ENCODE measurements around the gene DAD1.
"Not testable (repeated sequence)": the region's sequence is repeated elsewhere in the genome, so short reads cannot be mapped to it uniquely, and the experiment has no call there.

DAD1 gene

DNA sequence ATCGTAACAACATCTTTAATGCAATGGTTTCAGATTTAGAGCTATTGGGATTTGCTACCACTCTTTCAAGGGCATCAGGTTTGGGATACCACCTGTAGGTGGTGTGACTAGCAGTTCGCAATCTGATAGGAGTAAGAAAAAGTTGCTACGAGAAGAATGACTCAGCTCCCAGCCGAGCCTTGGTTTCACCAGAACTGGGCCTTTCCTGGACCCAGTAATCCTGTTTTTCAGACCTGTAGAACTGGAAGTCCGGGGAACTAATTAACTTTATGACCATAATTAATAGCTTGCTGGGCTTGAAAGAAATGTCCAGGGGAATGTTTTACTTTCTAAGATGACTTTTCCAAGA is 9.8 kb upstream of the DAD1 start:
- DNase-seq: peak in 9 of 56 donors; percentile 1 to 30 (median 17)

DNA sequence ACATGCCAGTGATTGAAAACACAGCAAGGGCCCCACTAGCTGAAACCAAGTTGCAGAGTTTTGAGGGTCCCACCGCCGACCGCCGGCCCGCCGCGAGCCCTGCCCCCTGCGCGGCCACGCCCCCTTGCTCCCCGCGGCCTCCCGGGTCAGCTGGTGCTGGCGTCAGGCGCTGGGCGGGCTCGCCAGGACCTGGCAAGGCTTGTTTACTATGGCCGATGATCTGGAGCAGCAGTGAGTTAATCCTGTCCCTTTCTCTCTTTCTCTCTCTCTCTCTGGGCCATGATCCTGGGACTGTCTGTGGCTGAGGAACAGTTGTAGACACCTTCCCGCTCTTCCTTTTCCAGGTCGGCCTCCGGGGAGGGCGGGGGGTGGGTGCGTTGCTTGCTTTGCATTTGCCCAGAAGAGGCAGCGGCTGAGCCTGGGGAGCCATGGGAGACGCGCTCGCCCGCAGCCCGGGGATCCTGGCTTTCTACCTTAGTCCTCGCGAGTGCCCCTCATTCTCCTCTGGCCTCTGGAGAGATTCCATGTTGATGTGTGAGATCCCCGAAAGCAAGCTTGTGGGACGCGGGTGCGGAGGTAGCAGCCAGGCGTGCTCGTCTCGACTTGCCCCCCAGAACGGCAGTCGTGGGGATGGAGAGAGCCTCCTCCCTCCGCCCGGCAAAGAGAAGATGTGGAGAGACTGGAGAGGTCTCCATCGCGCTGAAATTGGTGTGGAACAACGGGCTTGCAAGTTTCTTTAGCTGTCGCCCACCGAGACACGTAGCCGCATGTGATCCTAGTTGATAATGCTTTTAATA is 9.3 kb upstream of the DAD1 start, which contains the start of gene ABHD4:
Gene ABHD4 (plus strand): TSS at position 202 of the 797 bp plus-strand sequence. CDS start 7 bp downstream, at position 209.
- peak in 53 of 56 donors; percentile 36 to 87 (median 71) for DNase-seq

GRCh38 chr14:22597771-22598098 is 8.7 kb upstream of the DAD1 start:
- no peak for DNase-seq

DNA sequence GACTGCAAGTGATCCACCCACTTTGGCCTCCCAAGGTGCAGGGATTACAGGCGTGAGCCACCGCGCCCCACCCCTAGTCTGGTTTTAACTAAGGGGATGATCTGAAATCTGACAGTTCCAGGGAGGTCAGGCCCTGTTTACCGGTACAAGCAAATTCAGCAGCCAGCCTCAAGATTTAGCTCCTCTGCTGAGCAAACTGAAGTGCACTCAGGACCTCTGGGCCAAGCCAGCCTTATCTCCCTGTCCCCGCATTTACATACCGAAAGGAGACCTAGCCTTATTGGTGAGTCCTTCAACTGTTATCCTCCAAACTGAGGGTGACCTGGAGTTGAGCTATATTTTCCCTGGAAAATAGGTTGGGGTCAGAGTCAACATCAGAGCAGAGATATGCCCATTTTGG is 8.2 kb upstream of the DAD1 start:
- DNase-seq: no peak

DNA sequence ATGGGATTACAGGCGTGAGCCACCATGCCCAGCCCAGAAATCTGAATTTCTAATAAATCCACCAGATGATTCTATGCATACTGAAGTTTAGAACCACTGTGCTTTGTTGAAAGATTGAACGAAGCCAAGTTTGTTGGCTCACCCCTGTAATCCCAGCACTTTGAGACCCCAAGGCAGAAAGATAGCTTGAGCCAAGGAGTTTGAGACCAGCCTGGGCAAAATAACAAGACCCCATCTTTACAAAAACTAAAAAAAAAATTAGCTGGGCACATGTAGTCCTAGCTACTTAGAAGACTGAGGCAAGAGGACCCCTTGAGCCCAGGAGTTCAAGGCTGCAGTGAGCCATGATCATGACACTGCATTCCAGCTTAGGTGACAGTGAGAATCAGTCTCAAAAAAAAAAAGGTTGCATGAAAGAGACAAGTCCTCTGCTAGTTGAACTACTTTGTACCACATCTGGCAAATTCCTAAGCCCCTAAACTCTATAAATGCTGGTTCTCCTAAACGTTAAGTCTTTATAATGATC is 7.4 kb upstream of the DAD1 start:
- DNase-seq: no peak

DNA sequence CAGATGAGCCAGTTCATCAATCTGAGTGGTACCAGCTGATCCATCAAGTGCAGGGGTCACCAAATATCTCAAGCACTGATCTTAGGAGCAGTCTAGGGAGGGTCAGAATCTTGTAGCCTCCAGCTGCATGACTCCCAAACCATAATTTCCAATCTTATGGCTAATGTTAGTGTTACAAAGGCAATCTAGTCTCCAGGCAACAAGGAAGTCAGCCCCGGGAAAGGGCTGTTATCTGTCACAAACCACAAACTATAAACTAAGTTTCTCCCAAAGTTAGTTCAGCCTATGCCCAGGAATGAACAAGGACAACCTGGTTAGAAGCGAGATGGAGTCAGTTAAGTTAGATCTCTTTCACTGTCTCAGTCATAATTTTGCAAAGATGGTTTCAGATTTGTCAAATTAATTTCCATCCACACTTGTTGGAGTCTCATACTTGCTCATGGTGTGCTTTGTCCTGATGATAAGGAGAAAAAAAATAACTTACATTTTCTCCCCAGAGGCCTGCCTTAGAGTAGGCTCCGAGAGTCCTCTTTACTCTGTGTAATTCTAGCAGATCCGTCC is 5.2 kb upstream of the DAD1 start:
- DNase-seq: no peak

DNA sequence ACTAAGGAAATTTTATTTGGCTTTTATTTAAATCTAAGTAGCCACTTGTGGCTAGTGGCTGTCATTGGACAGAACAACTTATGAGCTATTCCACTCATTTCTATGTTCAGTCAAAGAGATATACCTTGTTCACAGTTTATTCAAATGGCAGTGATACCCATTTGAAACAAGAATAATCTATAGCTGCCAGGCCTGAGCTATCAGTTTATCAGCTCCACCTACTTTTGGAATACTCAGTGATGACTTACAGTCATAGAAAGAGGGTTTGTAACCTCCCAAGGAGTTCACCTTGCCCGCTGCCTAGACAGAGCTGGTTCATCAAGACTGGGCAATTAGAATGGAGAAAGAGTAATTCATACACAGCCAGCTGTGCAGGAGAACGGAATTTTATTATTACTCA is 4.6 kb upstream of the DAD1 start:
- DNase-seq: no peak

- DNase-seq: no peak
Observed at GRCh38 chr14:22593189-22593588, 4.2 kb upstream of the DAD1 start.

DNA sequence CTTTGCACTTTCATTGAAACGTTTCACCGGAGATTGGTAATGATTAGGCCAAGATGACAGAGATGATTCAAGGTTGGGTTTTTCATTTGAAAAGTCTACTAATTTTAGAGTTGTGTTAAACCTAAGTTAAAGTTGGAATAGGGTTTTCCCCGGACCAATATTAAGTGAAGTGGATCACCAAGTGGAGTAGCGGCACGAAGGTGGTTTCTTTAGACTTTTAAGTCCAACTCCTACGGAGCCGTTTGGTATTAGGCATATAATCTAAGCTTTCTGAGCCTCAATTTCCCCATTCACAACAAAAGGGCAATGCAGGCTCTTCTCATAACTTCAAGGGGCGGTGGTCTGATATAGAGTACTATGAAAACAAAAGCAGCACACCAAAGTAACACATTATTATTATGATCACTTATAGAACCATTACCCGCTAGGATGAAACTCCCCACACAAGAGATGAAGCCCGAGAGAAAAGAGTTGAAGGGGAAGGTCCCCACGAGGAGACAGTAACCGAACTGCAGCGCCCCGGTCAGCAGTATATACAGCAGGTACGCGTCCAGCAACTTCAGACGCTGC is 413 bp downstream of the DAD1 start:
- no peak for DNase-seq

DNA sequence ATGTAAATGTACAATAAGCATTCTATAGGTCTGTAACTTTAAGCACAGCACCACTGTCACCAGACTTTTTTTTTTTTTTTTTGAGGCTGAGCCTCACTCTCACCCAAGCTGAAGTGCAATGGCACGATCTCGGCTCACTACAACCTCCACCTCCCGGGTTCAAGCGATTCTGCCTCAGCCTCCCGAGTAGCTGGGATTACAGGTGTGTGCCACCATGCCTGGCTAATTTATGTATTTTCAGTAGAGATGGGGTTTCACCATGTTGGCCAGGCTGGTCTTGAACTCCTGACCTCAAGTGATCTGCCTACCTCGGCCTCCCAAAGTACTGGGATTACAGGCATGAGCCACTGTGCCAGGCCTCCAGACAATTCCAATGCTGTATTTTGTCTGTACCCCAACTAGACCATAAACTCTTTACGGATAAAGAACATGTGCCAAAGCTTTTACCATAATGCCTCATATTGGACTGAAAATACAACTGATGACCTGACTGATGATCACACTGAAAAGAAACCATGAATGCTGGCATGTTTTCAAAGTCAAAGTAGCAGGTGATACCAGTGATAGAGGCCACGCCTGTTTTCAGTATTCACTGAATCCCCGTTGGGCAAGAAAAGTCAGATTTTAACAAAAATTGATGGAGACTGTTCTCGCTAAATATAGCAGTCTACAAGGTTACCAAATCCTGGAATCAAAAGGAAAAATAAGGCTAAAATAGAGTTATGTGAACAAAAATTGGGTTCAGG is 1.2 kb downstream of the DAD1 start:
- not testable (repeated sequence) for DNase-seq

- DNase-seq: no peak
Observed at GRCh38 chr14:22587247-22587646, 1.8 kb downstream of the DAD1 start.

GRCh38 chr14:22583994-22584393 is 5.0 kb downstream of the DAD1 start:
- DNase-seq: no peak

DNA sequence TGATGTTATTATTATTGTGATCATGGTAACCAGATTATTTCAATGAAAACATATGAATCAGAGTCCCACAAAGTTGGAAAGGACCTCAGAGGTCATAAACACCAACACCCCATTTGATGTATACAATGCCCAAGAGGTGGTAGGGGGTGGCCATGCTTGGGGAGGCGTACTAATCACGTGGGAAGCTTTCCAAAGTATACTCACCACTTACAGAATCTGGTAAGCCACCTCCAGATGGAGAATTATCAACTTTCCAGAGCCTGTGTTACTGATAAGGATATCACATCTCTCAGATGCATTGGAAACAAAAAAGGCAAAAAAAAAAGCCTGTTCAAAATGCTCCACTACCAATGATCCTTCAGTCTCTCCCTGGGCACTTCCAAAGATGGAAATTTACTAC is 8.4 kb downstream of the DAD1 start:
- no peak for DNase-seq

DNA sequence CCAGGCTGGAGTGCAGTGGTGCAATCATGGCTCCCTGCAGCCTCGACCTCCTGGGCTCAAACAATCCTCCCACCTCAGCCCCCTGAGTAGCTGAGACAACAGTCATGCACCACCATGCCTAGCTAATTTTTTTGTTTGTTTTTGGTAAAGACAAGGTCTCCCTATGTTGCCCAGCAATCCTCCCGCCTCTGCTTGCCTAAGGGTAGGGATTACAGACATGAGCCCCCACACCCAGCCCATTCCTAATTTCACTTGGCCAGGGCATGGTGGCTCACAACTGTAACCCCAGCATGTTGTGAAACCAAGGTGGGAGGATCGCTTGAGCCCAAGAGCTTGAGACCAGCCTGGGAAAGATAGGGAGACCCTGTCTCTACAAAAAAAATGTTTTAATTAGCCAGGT is 9.1 kb downstream of the DAD1 start:
- DNase-seq: no peak

- DNase-seq: no peak
Observed at GRCh38 chr14:22579236-22579635, 9.8 kb downstream of the DAD1 start.

DNA sequence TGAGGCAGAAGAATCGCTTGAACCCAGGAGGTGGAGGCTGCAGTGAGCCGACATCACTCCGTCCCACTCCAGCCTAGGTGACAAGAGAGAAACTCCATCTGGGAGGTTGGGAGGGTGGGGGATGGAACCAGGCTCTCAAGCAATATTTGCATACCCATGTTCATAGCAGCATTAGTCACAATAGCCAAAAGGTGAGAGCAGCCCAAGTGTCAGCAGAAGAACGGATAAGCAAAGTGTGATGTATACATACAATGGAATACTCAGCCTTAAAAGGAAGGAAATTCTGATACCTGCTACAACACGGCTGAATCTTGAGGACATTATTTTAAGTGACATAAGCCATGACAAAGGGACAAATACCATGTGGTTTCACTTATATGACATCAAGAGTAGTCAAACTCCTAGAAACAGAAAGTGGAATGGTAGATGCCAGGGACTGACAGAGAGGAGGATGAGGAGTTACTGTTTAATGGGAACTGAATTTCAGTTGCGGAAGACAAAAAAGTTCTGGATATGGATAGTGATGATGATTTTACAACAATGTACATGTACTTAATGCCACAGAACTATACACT is 11.6 kb downstream of the DAD1 start:
- DNase-seq: no peak

DNA sequence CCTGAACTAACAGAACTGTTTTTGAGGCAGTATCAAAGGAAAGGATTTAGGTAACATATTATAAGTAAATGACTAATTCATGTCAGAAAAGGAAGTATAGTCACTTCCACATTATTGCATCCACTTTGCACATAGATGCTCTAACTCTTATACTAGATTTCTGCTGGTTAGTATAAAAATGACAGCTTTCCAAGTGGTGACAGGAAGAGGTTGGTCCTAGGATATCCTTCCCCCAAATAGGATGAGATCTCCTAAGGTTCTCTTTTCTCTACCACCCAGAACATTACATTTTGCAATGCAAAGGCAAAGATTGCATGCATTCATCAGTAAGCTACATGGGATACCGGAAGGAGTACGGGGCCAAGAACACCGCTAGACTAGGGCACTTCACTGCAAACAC is 15.2 kb downstream of the DAD1 start:
- DNase-seq: no peak

DNA sequence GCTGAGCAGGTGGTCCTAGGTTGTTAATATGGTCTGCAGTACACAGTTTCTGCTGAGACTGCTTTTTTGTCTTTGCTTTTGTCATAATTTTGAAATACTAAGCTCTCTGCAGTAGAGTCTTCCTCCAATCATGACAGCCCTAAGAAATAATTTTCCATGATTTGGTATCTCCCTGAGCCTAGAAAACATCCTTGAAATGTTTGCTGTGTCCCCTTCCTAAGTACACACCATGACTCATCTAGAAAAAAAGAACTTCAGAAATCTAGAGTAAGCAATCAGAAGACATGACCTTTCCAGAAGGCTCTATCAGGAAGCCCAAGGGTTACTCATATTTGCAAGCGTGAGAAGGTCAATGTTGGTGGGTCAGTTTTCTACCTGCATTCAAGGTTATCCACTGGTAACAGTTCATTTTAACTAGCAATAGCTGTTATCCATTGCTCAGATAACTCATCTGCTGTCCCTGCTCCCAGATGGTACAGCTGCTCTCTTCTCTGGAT is 16.4 kb downstream of the DAD1 start:
- no peak for DNase-seq

GRCh38 chr14:22570132-22570949 is 18.7 kb downstream of the DAD1 start:
- DNase-seq: peak in 47 of 56 donors; percentile 4 to 86 (median 44)

GRCh38 chr14:22569737-22570131 is 19.3 kb downstream of the DAD1 start:
- no peak for DNase-seq

Data from nucleus accumbens (tissue), 56 donors.